NB4 (cell line): ENCODE results near the gene PTOV1.
A peak's percentile ranks its signal among the peaks of the same experiment; 100 is the strongest.

Experiments
- DNase-seq: peaks from one replicate; pipeline ENCODE4 v3.0.0; 2010; ENCODE audit warnings: low read depth
- H3K4me3 ChIP-seq: one replicate; pipeline ENCODE4 v1.5.1; 2011; ENCODE audit warnings: mild to moderate bottlenecking, low read depth, low read length, moderate library complexity
- CTCF ChIP-seq: IDR thresholded peaks from one replicate; pipeline ENCODE4 v1.5.1; 2012; ENCODE audit warnings: low read depth, low read length
- MYC ChIP-seq: IDR thresholded peaks from 2 replicates; pipeline ENCODE4 v1.6.1; 2011; ENCODE audit warnings: low read depth, low read length
- POLR2A ChIP-seq: IDR thresholded peaks from 2 replicates; pipeline ENCODE4 v1.6.1; 2011; ENCODE audit warnings: mild to moderate bottlenecking; ENCODE audit not compliant: insufficient read length; ENCODE audit errors: extremely low read depth
- TF ChIP-seq, protein P1 (sequence below): IDR thresholded peaks from 2 replicates; pipeline ENCODE4 v1.6.1; 2011; ENCODE audit warnings: low read depth, low read length

The PTOV1 gene

DNA sequence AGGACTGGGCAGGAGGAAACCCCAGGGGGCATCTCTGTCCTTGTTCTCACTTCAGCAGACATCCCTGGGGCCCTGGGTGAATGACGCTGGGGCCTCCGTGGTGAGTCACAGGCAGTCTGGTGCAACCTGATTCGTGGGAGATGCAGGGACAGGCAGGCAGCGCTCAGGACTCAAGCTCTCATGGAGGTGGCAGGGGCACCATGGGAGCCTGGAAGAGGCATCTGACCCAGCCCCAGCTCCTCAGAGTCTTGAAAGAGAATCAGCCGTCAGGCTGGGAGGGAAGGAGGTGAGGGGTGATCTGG lies 14.0 kb upstream of the PTOV1 start:
- peak; percentile 85 for DNase-seq
- no peak for TF ChIP-seq POLR2A
- TF ChIP-seq, protein P1, sequence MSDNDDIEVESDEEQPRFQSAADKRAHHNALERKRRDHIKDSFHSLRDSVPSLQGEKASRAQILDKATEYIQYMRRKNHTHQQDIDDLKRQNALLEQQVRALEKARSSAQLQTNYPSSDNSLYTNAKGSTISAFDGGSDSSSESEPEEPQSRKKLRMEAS, result no peak
- no peak overlapping the region for H3K4me3 ChIP-seq

DNA sequence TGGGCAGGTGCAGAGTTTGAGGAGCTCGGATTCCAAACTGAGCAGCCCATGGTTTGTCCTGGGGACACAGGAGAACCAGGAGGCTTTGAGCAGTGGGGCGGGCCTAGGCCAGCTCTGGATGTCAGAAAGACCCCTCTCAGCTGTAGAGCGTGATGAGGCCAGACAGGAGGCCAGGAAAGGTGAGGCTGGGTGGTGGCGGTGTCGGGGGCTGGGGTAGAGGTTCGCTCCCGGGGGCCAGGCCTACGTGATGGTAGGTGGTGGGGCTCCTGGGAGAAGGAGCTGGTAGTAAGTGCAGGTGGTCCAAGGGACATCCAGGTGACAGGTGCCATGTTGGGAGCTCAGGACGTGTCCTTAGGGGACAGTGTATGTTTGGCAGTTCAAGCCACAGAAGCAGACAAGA lies 13.5 kb upstream of the PTOV1 start:
- no peak overlapping the region for H3K4me3 ChIP-seq
- TF ChIP-seq CTCF (no peak), POLR2A (no peak), MYC (no peak)
- TF ChIP-seq, protein P1, result no peak
- no peak for DNase-seq

DNA sequence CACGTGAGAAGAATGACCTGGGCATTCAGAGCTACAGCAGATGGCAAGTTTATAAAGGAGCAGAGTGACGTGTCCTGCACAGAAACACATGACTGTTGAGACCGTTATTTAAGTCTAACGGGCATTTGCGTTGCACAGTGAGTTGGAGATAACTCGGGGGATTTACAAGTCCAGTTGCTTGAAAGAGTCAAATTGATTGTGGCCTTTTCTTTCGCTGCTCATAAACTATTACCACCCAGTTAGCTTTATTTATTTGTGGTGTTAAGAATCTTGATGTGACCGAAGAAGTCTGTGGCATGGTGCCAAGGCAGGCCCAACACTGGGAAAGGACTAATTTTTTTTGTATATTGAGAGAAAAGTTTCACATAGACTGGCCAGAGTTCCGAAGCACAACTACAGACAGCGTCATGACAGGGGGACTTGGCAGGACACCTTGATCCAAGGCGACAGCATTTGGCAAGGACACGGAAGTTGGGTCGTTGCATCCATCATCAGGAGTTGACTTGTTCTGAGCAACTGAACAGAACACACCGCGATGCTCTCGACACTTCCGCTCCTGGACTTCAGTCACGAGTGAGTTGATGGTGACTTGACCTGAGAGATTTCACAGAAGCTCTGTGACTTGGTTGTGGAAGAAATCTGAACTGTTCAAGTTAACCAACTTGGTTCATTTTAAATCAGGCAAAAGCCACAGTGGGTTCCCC lies 11.9 kb upstream of the PTOV1 start:
- no peak for DNase-seq
- H3K4me3 ChIP-seq, result no peak overlapping the region
- TF ChIP-seq CTCF (no peak), MYC (no peak), POLR2A (no peak)
- TF ChIP-seq, protein P1, result no peak

- no peak for TF ChIP-seq POLR2A
- TF ChIP-seq MYC, result no peak
- TF ChIP-seq CTCF, result no peak
- TF ChIP-seq, protein P1, result no peak
- no peak overlapping the region for H3K4me3 ChIP-seq
- DNase-seq, result no peak
Measured at GRCh38 chr19:49839713-49840112, 11.2 kb upstream of the PTOV1 start.

DNA sequence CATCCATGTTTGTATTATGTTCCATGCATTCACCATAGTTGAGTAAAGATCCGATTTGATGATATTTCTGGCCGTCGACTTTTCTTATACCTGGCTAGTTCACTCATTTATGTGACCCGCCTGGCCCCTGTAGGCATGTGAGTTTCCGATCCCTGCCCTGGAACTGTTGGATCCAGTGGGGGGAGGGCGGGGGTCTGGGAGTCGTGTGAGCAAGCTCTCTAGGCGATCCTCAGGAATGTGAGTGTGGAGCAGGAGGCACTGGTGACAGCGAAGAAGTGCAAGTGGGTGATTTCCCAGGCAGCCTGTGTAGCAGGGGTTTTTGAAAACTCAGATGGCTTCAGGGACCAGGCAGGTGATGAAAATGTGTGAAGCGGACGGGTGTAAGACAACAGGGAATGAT lies 10.6 kb upstream of the PTOV1 start:
- no peak for DNase-seq
- no peak overlapping the region for H3K4me3 ChIP-seq
- TF ChIP-seq MYC, result no peak
- TF ChIP-seq CTCF, result no peak
- TF ChIP-seq POLR2A, result no peak
- TF ChIP-seq, protein P1, result no peak

GRCh38 chr19:49840736-49841249 lies 10.2 kb upstream of the PTOV1 start:
- H3K4me3 ChIP-seq, result no peak overlapping the region
- no peak for DNase-seq
- no peak for TF ChIP-seq CTCF
- TF ChIP-seq, protein P1, result no peak
